Stimulated activated CD8-positive, alpha-beta memory T cell treated with anti-CD3 and anti-CD28 coated beads, Interleukin-7, amount 100 ng/mL, for 4 hours (primary cell): ENCODE measurements around the gene GNGT1.

Source experiments
- DNase-seq, 2 donors: peaks; one replicate each; pipeline ENCODE4 v3.0.0-alpha.2; 2020; ENCODE audit warnings: low read depth in 2 of 2

Gene GNGT1

DNA sequence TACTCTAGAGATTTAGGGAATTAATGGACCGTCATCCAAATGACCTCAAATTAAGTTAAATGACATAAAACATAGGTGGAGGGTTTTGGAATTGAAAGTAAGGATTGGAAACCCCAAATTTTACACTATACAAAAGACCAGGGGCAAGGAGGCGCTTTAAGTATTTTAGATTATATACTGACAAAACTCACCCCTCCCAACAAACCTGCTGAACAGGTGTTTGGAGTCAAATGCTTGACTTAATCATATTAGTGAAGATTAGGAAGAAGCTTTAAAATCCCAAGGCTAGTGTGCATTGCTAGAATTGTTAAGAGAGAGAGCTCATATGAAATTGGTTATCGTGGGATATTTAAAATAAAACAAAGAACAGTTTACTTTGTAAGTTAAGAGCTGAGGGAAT, at the start of gene GNGT1:
GNGT1 (plus strand) TSS at position 301 of the 400 bp plus-strand sequence. CDS start 180 bp downstream, outside the sequence.
- DNase-seq: no peak

DNA sequence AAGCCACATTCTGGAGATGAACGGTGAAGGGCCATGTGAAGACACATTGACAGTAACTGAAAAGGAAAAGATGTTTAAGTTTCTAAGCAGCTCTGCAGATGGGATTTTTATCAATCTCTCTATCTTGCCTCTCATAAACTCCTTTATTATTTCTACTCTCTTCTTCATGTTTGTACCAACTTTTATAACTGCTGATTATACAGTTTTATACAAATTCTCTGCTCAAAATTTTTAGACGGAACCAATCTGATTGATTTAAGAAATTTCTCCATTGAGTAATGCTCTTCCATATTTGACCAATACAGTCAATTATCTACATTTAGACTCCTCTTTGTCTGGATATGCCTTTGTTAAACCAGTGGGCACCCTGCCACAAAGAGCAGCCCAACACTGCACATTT, 47.5 kb upstream of the GNGT1 start:
- no peak for DNase-seq

DNA sequence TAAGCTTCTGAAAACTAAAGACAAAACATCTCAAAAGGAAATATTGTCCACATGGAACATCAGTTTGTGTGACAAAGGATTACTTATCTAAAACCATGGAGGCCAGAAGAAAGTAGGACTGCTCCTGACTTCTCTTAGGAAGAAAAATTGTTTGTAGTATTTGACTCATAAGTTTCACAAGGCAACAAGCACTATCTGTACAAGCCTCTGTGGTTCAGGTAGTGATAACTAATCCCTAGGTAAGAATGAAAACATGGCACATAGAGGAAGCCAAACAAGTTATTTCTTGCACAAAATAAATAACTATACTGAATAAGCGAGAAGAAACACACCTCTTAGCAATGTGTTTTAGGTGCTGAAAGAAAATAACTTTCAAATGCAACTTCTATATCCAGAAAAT, 46.1 kb upstream of the GNGT1 start:
- no peak for DNase-seq

DNA sequence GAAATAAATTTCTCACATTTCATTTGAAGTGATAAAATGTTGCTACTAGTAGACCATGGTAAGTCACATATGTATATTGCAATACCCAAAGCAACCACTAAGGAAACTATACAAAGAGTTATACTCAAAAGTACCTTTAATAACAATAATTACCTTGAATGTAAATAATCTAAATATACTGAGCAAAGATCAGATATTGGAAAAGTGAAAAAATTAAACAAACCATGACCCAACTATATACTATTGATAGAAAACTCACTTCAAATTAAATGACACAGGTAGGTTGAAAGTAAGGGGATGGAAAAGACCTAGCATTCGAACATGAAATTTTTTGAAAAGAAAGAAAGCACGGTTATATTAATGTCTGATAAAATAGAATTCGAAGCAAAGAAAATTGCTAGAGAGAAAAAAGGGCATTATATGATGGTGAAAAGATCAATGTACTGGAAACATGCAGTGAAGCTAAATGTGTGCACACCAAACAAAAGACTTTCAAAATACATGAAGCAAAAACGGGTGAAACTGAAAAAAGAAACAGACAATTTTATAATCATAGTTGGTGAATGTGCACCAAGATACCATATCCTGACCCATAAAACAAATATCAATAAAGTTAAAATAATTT, 44.9 kb upstream of the GNGT1 start:
- no peak for DNase-seq

DNA sequence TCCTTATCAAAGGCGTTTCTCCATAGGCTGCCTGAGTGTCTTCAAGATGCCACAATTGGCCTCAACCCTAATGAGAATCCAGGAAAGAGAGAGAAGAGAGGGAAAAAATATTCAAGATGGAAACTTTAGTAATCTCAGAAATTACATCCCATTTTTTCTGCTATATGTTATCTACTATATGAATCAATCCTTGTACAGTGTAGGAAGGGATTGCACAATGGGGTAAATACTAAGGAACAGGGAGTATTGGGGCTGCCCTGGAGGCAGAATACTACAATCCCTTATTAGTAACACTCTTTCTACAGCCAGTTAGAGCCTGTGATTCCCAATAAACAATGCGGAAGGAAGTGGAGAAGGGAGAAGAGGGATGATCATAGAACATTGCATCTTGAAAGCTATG, 43.7 kb upstream of the GNGT1 start:
- DNase-seq: no peak

DNA sequence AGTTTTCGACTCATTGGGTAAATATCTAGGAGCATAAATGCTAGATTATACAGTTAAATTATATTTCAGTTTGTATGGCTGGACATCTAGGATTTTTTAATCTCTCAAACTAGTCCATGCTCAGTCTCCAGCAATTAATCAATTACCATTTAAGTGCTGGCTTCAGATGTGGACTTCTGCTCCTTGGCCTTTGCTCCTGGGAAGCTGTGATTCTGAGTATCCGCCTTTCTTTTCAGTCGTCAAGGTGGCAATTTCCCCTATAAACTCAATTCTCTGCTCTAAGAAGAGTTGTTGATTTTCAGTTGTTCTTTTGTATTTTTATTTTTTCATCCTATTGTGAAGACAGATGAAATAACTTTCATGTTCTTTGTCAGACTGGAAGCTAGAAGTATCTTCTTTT, 39.5 kb upstream of the GNGT1 start:
- DNase-seq: no peak

DNA sequence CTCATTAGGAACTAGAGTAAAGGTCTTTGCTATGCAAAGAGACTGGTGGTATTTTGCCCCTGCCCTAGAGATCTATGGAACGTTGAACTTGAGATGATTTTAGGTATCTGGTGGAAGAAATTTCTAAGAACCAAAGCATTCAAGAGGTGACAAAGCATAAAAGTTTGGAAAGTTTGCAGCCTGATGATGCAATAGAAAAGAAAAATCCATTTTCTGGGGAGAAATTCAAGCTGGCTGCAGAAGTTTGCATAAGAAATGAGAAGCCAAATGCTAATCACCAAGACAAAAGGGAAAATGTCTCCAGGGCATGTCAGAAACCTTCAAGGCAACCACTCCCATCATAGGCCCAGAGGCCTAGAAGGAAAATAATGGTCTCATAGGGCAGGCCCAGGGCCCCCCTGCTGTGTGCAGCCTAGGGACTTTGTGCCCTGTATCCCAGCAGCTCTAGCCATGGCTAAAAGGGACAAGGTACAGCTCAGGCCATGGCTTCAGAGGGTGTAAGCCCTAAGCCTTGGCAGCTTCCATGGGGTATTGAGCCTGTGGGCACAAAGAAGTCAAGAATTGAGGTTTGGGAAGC, 32.3 kb upstream of the GNGT1 start:
- no peak for DNase-seq

DNA sequence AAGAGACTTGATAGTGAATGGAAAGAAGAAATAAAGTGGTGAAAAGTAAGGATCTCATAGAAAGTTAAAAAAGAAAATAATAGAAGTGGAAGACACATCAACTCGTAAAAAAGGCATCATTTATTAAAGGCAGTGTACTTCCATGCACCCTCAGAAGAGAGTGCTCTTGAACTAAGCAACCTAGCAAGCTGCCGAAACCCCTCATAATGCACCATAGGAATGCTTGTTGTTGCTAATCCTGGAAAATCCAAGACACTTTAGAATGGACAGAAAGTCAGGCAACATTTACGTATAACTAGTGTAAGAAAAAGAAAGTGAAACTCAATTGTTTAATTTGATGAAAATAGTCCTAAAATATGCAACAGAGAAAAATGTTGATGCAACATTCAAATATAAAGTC, 28.6 kb upstream of the GNGT1 start:
- no peak for DNase-seq

DNA sequence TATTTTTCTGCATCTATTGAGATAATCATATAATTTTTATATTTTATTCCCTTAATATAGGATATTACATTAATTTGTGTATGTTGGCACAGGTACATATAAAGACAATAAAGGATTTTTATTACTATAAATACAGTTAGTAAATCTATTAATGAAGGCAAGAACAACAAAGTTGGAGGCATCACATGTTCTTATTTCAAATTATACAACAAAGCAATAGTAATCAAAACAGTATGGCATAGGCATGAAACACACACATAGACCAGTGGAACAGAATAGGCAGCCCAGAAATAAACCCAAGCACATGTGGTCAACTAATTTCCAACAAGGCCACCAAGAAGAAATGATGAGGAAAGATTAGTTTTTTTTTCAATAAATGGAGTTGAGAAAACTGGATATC, 27.0 kb upstream of the GNGT1 start:
- DNase-seq: no peak

DNA sequence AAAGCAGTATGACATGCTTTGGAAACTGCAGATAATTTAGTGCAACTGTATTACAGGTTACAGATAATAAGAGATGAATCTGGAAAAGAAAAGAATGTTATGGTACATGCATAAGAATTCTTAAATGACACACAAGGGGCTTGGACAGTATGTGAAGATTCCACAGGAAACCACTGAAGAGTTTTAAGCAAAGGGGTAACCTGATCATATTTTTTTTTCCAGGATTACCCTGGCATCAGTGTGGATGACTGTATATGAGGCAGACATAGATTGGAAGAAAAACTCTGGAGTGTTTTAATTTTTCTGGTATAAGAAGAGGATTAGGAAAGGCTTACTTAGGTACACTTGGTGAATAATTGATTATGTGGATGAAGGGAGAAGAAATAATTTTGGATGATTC, 23.9 kb upstream of the GNGT1 start:
- no peak for DNase-seq

DNA sequence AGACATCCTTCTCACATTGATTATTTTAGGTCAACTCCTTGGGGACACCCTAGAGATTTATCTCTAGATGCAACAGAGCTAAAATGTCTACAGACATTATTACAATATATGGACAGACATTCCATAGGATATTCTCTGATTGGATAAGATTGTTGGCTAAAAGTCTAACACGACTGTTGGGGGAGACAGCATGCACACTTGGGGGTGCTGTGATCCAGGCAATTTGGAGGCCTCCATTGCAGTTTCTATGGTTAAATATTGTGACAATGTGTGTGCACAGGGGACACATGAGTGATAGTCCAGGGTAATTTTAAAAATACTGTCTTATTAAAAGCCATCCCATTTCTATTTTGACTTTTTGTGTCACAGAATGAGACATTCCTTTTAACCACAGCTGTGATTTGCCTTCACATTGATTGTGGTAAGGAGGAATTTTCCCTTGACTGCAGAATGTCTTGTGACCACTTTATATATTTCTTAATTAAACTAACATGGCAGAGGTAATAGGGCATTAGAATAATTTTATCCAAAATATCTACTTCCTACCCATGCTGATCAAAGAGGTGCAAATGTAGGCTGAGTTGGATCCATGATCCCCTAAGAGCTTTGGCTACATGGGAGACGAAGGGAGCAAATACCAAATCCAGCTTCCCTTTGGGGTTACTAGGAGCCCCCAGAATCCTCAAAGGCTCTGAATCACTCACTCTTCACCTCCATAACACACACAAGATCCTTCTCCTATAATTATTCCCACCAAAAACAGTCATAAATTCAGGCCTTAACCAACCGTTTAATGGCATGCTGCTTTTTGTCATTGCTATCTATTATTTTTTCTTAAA, 23.1 kb upstream of the GNGT1 start:
- DNase-seq: no peak

DNA sequence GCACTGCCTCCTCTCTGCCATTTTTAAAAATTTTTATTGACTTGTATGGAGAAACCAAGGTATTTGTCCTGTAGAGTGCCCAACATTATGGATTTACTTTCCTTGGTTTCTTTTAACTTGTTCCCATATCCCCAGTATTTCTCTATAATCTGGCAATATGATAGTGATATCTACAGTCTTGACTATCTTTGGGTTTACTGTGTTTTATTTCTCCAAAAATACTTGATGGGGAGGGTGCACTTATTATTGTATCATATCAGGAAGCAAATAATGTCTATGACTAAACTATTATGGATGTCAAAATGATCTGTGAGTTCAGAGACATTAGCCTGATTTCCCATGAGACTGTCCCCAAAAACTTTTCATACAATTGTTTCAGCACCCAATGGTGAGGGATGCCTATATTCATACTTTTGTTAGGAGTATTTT, 22.4 kb upstream of the GNGT1 start:
- DNase-seq: no peak

DNA sequence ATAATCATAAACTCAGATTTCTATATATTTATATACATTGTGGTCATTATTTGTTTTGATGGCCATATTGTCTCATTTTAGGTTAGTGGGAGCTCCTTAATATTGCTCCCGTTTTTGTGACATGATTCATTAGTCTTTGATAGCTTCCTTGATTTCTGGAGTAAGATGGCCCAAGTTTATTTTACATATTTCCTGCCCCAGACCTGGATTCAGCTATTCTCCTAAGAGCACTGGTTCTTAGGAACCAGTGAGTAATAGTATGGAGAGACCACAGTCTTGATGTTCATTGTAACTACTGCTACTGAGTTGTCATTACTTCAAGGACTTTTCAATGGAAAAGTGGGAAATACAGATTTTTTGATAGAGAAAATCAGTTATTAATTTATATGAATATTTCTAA, 21.8 kb upstream of the GNGT1 start:
- DNase-seq: no peak

DNA sequence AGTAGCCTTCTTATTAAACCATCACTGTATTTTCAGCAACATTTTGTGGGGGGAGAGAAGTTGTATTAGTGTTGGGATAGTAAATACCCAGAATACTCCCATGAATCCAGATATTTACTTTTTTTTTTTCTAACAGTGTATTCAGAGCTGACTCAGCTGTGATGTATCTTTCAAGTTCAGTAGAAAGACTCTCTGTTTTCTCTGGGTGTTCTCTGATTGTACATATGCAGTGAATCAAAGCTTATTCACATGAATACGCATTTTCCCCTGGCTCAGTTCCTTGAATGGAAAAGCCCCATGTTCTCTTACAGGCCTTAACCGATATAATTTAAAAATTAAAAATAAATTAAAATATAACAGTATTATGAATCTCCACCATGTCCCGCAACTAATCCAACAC, 17.1 kb upstream of the GNGT1 start:
- DNase-seq: no peak

DNA sequence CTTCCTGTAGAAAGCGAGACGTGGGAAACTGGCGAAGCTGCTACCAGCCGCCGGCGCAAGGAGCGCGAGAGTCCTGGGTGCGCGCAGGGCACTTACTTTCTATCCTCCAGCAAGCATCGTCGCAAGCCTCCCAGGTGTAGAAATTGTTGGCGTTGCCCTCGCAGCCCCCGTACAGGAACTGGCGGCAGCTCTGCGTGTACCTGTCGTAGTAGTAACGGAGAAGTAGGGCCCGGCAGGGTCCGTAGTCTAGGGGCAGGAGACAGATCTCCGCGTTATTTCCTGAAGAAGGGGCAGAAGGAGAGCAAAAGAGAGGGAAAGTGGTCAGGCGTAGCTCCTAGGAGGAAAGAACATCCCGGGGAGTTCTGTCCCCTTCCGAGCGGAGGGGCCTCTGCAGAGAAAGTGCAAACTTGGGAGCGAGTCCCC, 16.3 kb upstream of the GNGT1 start:
- no peak for DNase-seq

DNA sequence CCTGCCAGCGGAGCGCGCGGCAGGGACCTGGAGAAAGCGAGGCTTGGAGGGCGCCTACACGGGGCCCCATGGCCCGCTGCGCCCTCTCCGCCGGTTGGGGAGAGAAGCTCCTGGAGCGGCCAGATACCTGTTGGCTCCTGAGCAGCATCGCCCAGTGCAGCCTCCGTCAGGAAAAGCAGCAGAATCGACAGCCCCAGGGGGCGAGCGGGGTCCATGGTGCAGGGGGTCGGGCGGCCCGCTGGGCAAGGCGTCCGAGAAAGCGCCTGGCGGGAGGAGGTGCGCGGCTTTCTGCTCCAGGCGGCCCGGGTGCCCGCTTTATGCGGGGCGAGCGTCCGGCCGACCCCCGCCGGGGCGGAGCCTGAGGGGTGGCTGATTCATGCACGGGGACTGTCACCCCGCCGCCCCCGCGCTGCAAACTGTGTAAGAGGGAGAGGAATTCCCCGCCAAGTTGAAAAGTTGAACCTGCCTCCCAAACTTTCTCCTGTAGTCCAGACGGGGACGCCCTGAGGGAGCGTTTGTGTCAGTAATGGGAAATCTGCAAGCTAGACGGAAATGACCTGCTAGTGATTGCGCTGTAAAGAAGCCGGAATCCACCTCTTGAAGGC, 15.8 kb upstream of the GNGT1 start, which contains the start of gene TFPI2:
TFPI2 (minus strand) TSS at position 290 of the 605 bp plus-strand sequence; CDS start at position 215, 75 bp downstream.
- no peak for DNase-seq

DNA sequence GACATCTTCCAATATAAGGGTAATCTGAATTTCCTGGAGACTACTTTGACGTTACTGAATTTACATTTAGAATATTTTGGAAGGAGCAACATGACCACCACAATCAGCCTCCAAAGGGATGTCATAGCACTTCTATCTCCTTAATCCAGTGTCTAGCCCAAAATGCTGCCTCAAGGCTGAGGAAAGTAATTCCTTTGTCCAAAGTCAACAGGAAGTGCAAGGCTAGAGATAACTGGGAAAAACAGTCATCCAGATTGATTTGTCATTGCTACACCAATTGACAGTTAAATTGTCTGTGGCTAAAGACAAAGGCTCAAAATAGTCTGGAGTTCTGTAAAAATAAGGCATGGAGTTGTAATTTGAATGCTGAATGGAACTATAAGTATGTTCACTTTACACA, 11.9 kb upstream of the GNGT1 start:
- no peak for DNase-seq

DNA sequence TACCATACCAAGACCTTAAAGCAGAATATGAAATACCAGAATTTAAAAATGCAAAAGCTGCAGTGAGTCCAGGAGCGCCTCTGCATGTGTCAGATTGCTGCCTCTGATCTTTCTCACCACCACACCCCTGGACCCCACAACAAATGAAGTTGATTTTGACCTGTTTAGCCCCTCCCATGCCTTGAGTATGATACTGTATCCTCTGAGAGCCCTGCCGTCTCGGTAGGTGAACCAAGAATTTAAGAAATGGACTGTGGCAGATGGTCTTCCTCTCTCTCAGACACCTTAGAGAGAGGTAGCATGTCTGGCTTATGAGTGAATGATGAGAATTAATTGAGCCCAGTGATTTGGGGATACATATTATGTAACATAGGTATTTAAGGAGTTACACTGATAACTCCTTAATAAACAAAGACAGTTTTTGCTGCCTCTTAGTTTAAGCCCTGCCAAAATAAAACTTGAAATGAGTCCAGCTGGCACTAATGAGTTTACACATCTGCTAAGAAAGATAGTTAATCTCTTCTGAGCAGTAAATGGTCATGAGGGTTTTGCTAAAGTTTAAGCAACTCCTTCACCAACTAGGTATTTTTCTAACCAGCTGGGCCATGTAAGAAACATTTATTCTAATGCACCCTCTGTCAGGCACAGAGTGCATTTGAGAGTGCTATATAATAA, 11.3 kb upstream of the GNGT1 start:
- no peak for DNase-seq

DNA sequence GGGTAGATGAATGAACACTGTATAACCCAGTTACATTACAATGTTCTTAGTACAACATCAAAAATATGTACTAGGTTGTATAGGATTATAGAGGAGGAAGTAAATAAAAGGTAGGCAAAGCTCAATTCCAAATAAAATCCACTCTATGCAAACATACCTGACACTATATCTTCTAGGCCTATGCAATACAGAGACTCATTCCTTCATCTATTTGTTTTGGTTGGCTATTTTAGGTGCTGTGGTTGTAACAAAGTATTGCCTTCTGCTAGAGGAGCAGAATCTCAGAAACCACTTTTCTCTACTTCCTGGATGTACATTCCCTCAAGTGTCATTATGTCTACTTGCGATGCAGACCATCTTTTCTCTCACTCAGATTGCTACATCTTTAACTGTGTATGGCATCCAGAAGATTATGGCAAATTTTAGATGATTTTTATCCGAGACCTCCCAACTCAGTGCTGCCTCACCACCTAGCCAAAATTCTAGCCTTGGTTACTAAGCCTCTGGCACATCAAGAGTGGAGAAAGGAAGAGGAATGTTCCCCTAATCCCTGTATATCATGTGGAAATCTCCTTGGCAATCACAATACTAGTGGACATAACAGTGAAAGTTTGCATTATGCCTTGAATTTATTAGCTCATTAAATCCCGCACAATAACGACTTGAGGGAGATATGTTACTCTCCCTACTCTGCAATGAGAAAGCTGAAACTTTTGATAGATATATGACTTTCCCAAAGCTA, 10.3 kb upstream of the GNGT1 start:
- no peak for DNase-seq

DNA sequence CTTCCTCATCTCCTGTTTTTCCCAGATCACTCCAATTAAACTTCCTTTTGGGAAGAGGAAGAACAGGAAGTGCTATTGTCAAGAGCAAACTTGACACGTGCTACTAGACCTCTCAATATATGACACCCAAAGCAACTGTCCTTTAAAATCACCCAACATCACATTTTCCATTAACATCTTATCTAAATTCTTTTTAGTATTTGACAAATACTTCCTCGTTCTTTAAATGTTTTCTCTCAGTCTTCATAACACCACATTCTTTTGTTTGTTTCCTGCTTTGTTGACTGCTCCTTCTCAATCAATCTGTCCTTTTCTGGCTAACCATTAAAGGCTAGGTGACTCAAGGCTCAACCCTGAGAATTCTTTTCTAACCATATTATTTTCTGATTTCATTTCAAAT, 8.7 kb upstream of the GNGT1 start:
- no peak for DNase-seq

DNA sequence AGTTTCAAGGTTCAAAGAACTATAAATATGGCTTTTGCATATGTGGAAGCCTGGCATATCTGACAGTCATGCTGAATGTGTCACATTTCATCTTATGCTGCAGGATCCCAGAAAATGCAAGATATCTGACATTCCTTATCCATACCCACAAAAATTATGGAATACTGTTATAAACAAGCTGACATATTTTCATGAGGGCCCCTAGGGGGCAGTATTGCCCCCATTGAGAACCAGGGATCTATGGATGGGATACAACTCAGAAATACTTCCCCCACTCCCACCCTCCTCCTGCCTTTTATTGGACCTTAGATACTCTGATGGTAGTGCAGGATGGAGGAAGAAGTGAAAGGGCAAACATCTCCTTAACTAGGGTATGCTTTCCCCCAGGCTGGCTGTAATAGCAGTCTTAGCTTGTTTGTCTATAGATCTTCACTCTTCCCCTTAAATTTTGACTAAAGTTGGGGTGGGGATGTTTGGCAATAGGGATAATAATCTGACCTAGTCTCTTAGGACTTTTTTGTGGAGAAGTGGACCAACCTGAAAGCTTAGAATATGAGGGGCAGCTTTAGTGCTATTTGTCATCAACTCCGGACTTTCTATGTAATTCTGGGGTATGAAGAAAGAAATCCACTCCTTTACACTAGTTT, 3.5 kb upstream of the GNGT1 start:
- no peak for DNase-seq
